HepG2 (cell line): Measurements from ENCODE around the gene KNG1. TPM values are rescaled to one million over a fixed set of nuclear protein-coding genes. Genes with fewer than 3 reads are reported as not detected.

Source experiments
- BCL3 ChIP-seq: sonication (generic); formaldehyde crosslinking; IDR thresholded peaks from 2 replicates; pipeline ENCODE4 v1.5.1; 2020; ENCODE audit warnings: mild to moderate bottlenecking, missing genetic modification reagents, moderate library complexity
- CCDC6 ChIP-seq: sonication (generic); formaldehyde crosslinking; IDR thresholded peaks from 2 replicates; pipeline ENCODE4 v1.8.1; 2022; ENCODE audit warnings: mild to moderate bottlenecking, missing genetic modification reagents, moderate library complexity
- LRRFIP1 ChIP-seq: sonication (generic); formaldehyde crosslinking; conservative IDR thresholded peaks from 2 replicates; pipeline ENCODE4 v1.4.0; 2020; ENCODE audit warnings: missing genetic modification reagents
- MED13 ChIP-seq: sonication (generic); formaldehyde crosslinking; IDR thresholded peaks from 2 replicates; pipeline ENCODE4 v1.5.0; 2020; ENCODE audit warnings: missing genetic modification reagents
- PBX2 ChIP-seq: IDR thresholded peaks from 2 replicates; pipeline ENCODE4 v1.6.1; 2016; ENCODE audit warnings: control low read depth
- RBFOX2 ChIP-seq: fragments of 200-400 bp; formaldehyde crosslinking; IDR thresholded peaks from 2 replicates; pipeline ENCODE4 v1.6.1; 2017; ENCODE audit warnings: low read depth, mild to moderate bottlenecking, low read length
- TCF12 ChIP-seq, 2 experiments: fragments of 450-650 bp in 1 of 2; sonication (generic) in 1 of 2; formaldehyde crosslinking in 1 of 2; IDR thresholded peaks; 2 replicates each; pipeline versions ENCODE4 v1.6.1 to v1.8.0; 2017 to 2022; ENCODE audit warnings: antibody characterized with exemption in 1 of 2, mild to moderate bottlenecking in 1 of 2, missing genetic modification reagents in 1 of 2, moderate library complexity in 1 of 2
- TEAD3 ChIP-seq: optimal IDR thresholded peaks from 2 replicates; pipeline ENCODE3; 2016; ENCODE audit warnings: borderline replicate concordance
- THAP8 ChIP-seq: sonication (generic); formaldehyde crosslinking; IDR thresholded peaks from 2 replicates; pipeline ENCODE4 v1.5.1; 2020; ENCODE audit warnings: missing genetic modification reagents, mild to moderate bottlenecking, borderline replicate concordance
- TP53 ChIP-seq: sonication (generic); formaldehyde crosslinking; conservative IDR thresholded peaks from 2 replicates; pipeline ENCODE4 v1.4.0; 2020; ENCODE audit warnings: missing genetic modification reagents
- ZBTB1 ChIP-seq: sonication (generic); formaldehyde crosslinking; IDR thresholded peaks from 2 replicates; pipeline ENCODE4 v1.4.0; 2020; ENCODE audit warnings: missing genetic modification reagents, borderline replicate concordance
- ZBTB8A ChIP-seq: sonication (generic); formaldehyde crosslinking; IDR thresholded peaks from 2 replicates; pipeline ENCODE4 v1.4.0; 2020; ENCODE audit warnings: mild to moderate bottlenecking, low read depth, missing genetic modification reagents, borderline replicate concordance
- ZNF234 ChIP-seq: sonication (generic); formaldehyde crosslinking; conservative IDR thresholded peaks from 2 replicates; pipeline ENCODE4 v1.5.1; 2020; ENCODE audit warnings: mild to moderate bottlenecking, missing genetic modification reagents
- ZNF318 ChIP-seq: sonication (generic); formaldehyde crosslinking; IDR thresholded peaks from 2 replicates; pipeline ENCODE4 v1.4.0; 2020; ENCODE audit warnings: mild to moderate bottlenecking, missing genetic modification reagents
- polyA plus RNA-seq, 8 experiments: library from polyadenylated mRNA; depleted of rRNA in 3 of 8; stranded (reverse) in 7 of 8; unstranded in 1 of 8; fragments of >200 nt; fragmentation: Illumina TruSeq in 4 of 8; extraction: Trizol in 4 of 8; gene quantifications; 2 replicates each; pipeline versions ENCODE4 v1.2.1 to v1.2.3, GENCODE V29; 2011 to 2016; ENCODE audit warnings: low read depth in 4 of 8, missing spikeins in 1 of 8, mixed read lengths in 1 of 8; ENCODE audit not compliant: insufficient read depth in 1 of 8
- total RNA-seq, 5 experiments: library from RNA; depleted of rRNA; stranded (reverse); fragments of >200 nt; fragmentation: Illumina TruSeq; extraction: Trizol; gene quantifications; 2 replicates each; pipeline ENCODE4 v1.2.3, GENCODE V29; 2016; ENCODE audit warnings: low read depth in 1 of 5

The KNG1 gene
- total and polyA plus RNA-seq, 2 of the 13 experiments (the other 11 are each of a cell fraction or from before 2014, with no cell fraction given) = 6.5 to 7.0 TPM

- TF ChIP-seq PBX2 (no peak), TCF12 (IDR thresholded peaks at IDR 0.05) (no peak), TCF12 (CRISPR knock-in tag; IDR thresholded peaks at IDR 0.05) (peak; percentile 78; the same call in 1 of the 2 replicates), ZBTB8A (CRISPR knock-in tag) (no peak), TEAD3 (CRISPR knock-in tag) (peak; percentile 60), RBFOX2 (peak; percentile 73), LRRFIP1 (CRISPR knock-in tag) (no peak), CCDC6 (peak; percentile 86; the same call in 1 of the 2 replicates), MED13 (CRISPR knock-in tag) (peak; percentile 66; the same call in 1 of the 2 replicates), ZNF318 (CRISPR knock-in tag) (no peak), TP53 (no peak), ZNF234 (CRISPR knock-in tag) (no peak; the same call in 1 of the 2 replicates), ZBTB1 (CRISPR knock-in tag) (no peak), THAP8 (CRISPR knock-in tag) (0 out of 2 replicates have a peak, but pooled peaks have one; percentile 66), BCL3 (CRISPR knock-in tag) (peak; percentile 51; the same call in 1 of the 2 replicates)
These were observed 66.0 kb downstream of the KNG1 start, which contains the start of gene EIF4A2 (continued) for GRCh38 chr3:186783058-186783730.
